ENCODE data around the gene AGK. TPM values are rescaled to one million over a fixed set of nuclear protein-coding genes. Genes with fewer than 3 reads are reported as not detected.

Gene AGK
- total RNA-seq, 1 experiment from 2014 or later: 42.2 TPM

- DNase-seq (ENCODE audit: low read depth): no peak
Measured at GRCh38 chr7:141586878-141587277, 35.7 kb downstream of the AGK start.

GRCh38 chr7:141587304-141587703 lies 36.1 kb downstream of the AGK start:
- DNase-seq (ENCODE audit: low read depth): no peak

- DNase-seq (ENCODE audit: low read depth): no peak
Measured at GRCh38 chr7:141588912-141589311, 37.7 kb downstream of the AGK start.

GRCh38 chr7:141590071-141590470 lies 38.9 kb downstream of the AGK start:
- DNase-seq (ENCODE audit: low read depth): no peak

- DNase-seq (ENCODE audit: low read depth): no peak
Measured at GRCh38 chr7:141590666-141591065, 39.5 kb downstream of the AGK start.

- no peak for DNase-seq (ENCODE audit: low read depth)
Measured at GRCh38 chr7:141593134-141593533, 41.9 kb downstream of the AGK start.

GRCh38 chr7:141597966-141598365 lies 46.8 kb downstream of the AGK start:
- no peak for DNase-seq (ENCODE audit: low read depth)

- DNase-seq (ENCODE audit: low read depth): no peak
Measured at GRCh38 chr7:141598408-141598807, 47.2 kb downstream of the AGK start.

- DNase-seq (ENCODE audit: low read depth): no peak
Measured at GRCh38 chr7:141600168-141601006, 49.2 kb downstream of the AGK start.

- DNase-seq (ENCODE audit: low read depth): no peak
Measured at GRCh38 chr7:141609576-141609975, 58.4 kb downstream of the AGK start.

- no peak for DNase-seq (ENCODE audit: low read depth)
Measured at GRCh38 chr7:141610671-141611070, 59.5 kb downstream of the AGK start.

GRCh38 chr7:141612861-141613260 lies 61.7 kb downstream of the AGK start:
- no peak for DNase-seq (ENCODE audit: low read depth)

- peak; percentile 81 for DNase-seq (ENCODE audit: low read depth)
Measured at GRCh38 chr7:141617280-141617679, 66.1 kb downstream of the AGK start.

GRCh38 chr7:141619745-141620144 lies 68.5 kb downstream of the AGK start:
- no peak for DNase-seq (ENCODE audit: low read depth)

- no peak for DNase-seq (ENCODE audit: low read depth)
Measured at GRCh38 chr7:141624763-141625162, 73.6 kb downstream of the AGK start.

- DNase-seq (ENCODE audit: low read depth): no peak
Measured at GRCh38 chr7:141630621-141631020, 79.4 kb downstream of the AGK start.

- no peak for DNase-seq (ENCODE audit: low read depth)
Measured at GRCh38 chr7:141631525-141631924, 80.3 kb downstream of the AGK start.

- no peak for DNase-seq (ENCODE audit: low read depth)
Measured at GRCh38 chr7:141634065-141634464, 82.9 kb downstream of the AGK start.

GRCh38 chr7:141636053-141636452 lies 84.8 kb downstream of the AGK start:
- DNase-seq (ENCODE audit: low read depth): no peak

- DNase-seq (ENCODE audit: low read depth): peak; percentile 69
Measured at GRCh38 chr7:141640239-141640840, 89.1 kb downstream of the AGK start.

- peak; percentile 10 for DNase-seq (ENCODE audit: low read depth)
Measured at GRCh38 chr7:141641876-141642275, 90.7 kb downstream of the AGK start.

GRCh38 chr7:141645188-141645587 lies 94.0 kb downstream of the AGK start:
- no peak for DNase-seq (ENCODE audit: low read depth)

GRCh38 chr7:141646826-141647480 lies 95.7 kb downstream of the AGK start:
- DNase-seq (ENCODE audit: low read depth): no peak

Measured in M059J (cell line).